ENCODE data around the gene ASB7.

- TF ChIP-seq, protein P1, sequence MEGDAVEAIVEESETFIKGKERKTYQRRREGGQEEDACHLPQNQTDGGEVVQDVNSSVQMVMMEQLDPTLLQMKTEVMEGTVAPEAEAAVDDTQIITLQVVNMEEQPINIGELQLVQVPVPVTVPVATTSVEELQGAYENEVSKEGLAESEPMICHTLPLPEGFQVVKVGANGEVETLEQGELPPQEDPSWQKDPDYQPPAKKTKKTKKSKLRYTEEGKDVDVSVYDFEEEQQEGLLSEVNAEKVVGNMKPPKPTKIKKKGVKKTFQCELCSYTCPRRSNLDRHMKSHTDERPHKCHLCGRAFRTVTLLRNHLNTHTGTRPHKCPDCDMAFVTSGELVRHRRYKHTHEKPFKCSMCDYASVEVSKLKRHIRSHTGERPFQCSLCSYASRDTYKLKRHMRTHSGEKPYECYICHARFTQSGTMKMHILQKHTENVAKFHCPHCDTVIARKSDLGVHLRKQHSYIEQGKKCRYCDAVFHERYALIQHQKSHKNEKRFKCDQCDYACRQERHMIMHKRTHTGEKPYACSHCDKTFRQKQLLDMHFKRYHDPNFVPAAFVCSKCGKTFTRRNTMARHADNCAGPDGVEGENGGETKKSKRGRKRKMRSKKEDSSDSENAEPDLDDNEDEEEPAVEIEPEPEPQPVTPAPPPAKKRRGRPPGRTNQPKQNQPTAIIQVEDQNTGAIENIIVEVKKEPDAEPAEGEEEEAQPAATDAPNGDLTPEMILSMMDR (IDR thresholded peaks at IDR 0.05): no peak
- TF ChIP-seq POLR2AphosphoS5 (IDR thresholded peaks at IDR 0.05): no peak
Measured at GRCh38 chr15:100553468-100553867, 48.9 kb upstream of the ASB7 start.

Measured in transverse colon (tissue), 4 donors.